HG02588 (cell line): ENCODE measurements around the gene LAMB3.

Experiments
- ATAC-seq: cut with Tn5 transposase; IDR thresholded peaks from one replicate; pipeline ENCODE4 v1.9.1; 2021; ENCODE audit warnings: mild to moderate bottlenecking, moderate library complexity; ENCODE audit not compliant: unreplicated experiment

Gene LAMB3

GRCh38 chr1:209567698-209568175 lies 84.5 kb downstream of the LAMB3 start:
- no peak for ATAC-seq

- ATAC-seq = peak; percentile 74
These were observed 86.2 kb downstream of the LAMB3 start for GRCh38 chr1:209565759-209566678.
